HepG2 (cell line): ENCODE measurements around the gene GFAP. TPM values are rescaled to one million over a fixed set of nuclear protein-coding genes. Genes with fewer than 3 reads are reported as not detected.

Experiments used
- CCAR2 ChIP-seq: fragments of 200-400 bp; formaldehyde crosslinking; optimal IDR thresholded peaks from 2 replicates; pipeline ENCODE3; 2018; ENCODE audit warnings: low read depth, mild to moderate bottlenecking, low read length, moderate library complexity
- IRX3 ChIP-seq: sonication (generic); formaldehyde crosslinking; IDR thresholded peaks from 2 replicates; pipeline ENCODE4 v1.8.1; 2023; ENCODE audit warnings: mild to moderate bottlenecking, low read depth, missing genetic modification reagents, borderline replicate concordance
- JUNB ChIP-seq: sonication (generic); formaldehyde crosslinking; IDR thresholded peaks from 2 replicates; pipeline ENCODE4 v1.8.0; 2022; ENCODE audit warnings: missing genetic modification reagents, mild to moderate bottlenecking, borderline replicate concordance
- MAZ ChIP-seq, 2 experiments: sonication (generic) in 1 of 2; formaldehyde crosslinking in 1 of 2; IDR thresholded peaks; 2 replicates each; pipeline versions ENCODE4 v1.5.0 to v1.6.1; 2012 to 2020; ENCODE audit warnings: low read depth in 2 of 2, mild to moderate bottlenecking in 2 of 2, borderline replicate concordance in 1 of 2, improper control_type of control experiment in 1 of 2, low read length in 1 of 2, missing genetic modification reagents in 1 of 2, moderate library complexity in 1 of 2
- MEIS1 ChIP-seq: sonication (generic); formaldehyde crosslinking; IDR thresholded peaks from 2 replicates; pipeline ENCODE4 v1.9.0; 2021; ENCODE audit warnings: mild to moderate bottlenecking, missing genetic modification reagents, moderate library complexity, borderline replicate concordance
- RCOR2 ChIP-seq: IDR thresholded peaks from 2 replicates; pipeline ENCODE4 v1.6.1; 2016; ENCODE audit warnings: missing biosample characterization, missing genetic modification reagents
- STAG1 ChIP-seq: sonication (generic); formaldehyde crosslinking; IDR thresholded peaks from 2 replicates; pipeline ENCODE4 v1.4.0; 2020; ENCODE audit warnings: missing genetic modification reagents
- ZBTB44 ChIP-seq: sonication (generic); formaldehyde crosslinking; IDR thresholded peaks from 2 replicates; pipeline ENCODE4 v1.4.0; 2020; ENCODE audit warnings: missing genetic modification reagents
- ZEB1 ChIP-seq: IDR thresholded peaks from 2 replicates; pipeline ENCODE4 v1.6.1; 2012; ENCODE audit warnings: mild to moderate bottlenecking, low read depth, inconsistent platforms; ENCODE audit not compliant: insufficient replicate concordance
- ZNF10 ChIP-seq: sonication (generic); formaldehyde crosslinking; IDR thresholded peaks from 2 replicates; pipeline ENCODE4 v1.4.0; 2020; ENCODE audit warnings: mild to moderate bottlenecking, low read depth, missing genetic modification reagents, borderline replicate concordance
- ZNF225 ChIP-seq: sonication (generic); formaldehyde crosslinking; IDR thresholded peaks from 2 replicates; pipeline ENCODE4 v1.4.0; 2020; ENCODE audit warnings: mild to moderate bottlenecking, missing genetic modification reagents
- ZNF253 ChIP-seq: sonication (generic); formaldehyde crosslinking; IDR thresholded peaks from 2 replicates; pipeline ENCODE4 v1.8.0; 2022; ENCODE audit warnings: mild to moderate bottlenecking, missing genetic modification reagents, borderline replicate concordance
- ZNF431 ChIP-seq: sonication (generic); formaldehyde crosslinking; IDR thresholded peaks from 2 replicates; pipeline ENCODE4 v1.9.0; 2022; ENCODE audit warnings: missing genetic modification reagents, low read depth, mild to moderate bottlenecking, borderline replicate concordance
- ZNF670 ChIP-seq: sonication (generic); formaldehyde crosslinking; IDR thresholded peaks from 2 replicates; pipeline ENCODE4 v1.8.0; 2022; ENCODE audit warnings: mild to moderate bottlenecking, missing genetic modification reagents, borderline replicate concordance
- ZNF746 ChIP-seq: sonication (generic); formaldehyde crosslinking; IDR thresholded peaks from 2 replicates; pipeline ENCODE4 v1.8.0; 2022; ENCODE audit warnings: mild to moderate bottlenecking, missing genetic modification reagents
- polyA plus RNA-seq, 8 experiments: library from polyadenylated mRNA; depleted of rRNA in 3 of 8; stranded (reverse) in 7 of 8; unstranded in 1 of 8; fragments of >200 nt; fragmentation: Illumina TruSeq in 4 of 8; extraction: Trizol in 4 of 8; gene quantifications; 2 replicates each; pipeline versions ENCODE4 v1.2.1 to v1.2.3, GENCODE V29; 2011 to 2016; ENCODE audit warnings: low read depth in 4 of 8, missing spikeins in 1 of 8, mixed read lengths in 1 of 8; ENCODE audit not compliant: insufficient read depth in 1 of 8
- total RNA-seq, 5 experiments: library from RNA; depleted of rRNA; stranded (reverse); fragments of >200 nt; fragmentation: Illumina TruSeq; extraction: Trizol; gene quantifications; 2 replicates each; pipeline ENCODE4 v1.2.3, GENCODE V29; 2016; ENCODE audit warnings: low read depth in 1 of 5

Gene GFAP
- total and polyA plus RNA-seq, 2 of the 13 experiments (the other 11 are each of a cell fraction or from before 2014, with no cell fraction given) = 0.11 to 0.29 TPM

DNA sequence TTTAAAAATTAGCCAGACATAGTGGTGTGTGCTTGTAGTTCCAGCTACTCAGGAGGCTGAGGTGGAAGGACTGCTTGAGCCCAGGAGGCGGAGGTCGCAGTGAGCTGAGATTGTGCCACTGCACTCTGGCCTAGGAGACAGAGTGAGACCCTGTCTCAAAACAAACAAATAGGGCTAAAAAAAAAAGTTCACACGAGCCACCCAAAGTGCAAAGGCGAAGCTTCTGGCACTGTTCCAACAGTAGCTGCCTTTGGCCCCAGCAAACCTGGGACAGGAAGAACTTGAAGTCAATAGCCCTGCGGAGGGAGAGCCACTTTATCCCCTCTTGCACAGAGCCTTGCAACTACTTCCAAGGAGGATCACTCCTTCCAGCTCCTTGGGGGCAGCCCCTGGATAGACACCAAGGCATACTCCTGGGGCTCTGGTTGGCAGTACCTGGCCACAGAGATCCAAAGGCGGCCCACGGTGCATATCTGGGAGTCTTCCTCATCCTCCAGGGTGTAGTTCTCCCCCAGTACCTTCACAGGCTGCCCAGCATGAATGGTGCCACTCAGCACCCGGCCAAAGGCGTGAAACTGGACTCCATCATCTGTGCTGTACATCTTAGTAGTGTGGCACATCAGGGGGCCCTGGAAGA is 52.9 kb downstream of the GFAP start (continued):
- TF ChIP-seq ZBTB44 (CRISPR knock-in tag) = no peak
- no peak for TF ChIP-seq CCAR2
- peak; percentile 68; the same call in 1 of the 2 replicates for TF ChIP-seq MEIS1 (CRISPR knock-in tag)
- TF ChIP-seq ZNF225 (CRISPR knock-in tag) = 0 out of 2 replicates have a peak, but pooled peaks have one; percentile 53
- no peak for TF ChIP-seq MAZ (IDR thresholded peaks at IDR 0.05; ENCODE audit: borderline replicate concordance, low read depth, low read length)
- no peak for TF ChIP-seq MAZ (CRISPR knock-in tag; IDR thresholded peaks at IDR 0.05; ENCODE audit: low read depth)
- no peak for TF ChIP-seq ZEB1
- peak; percentile 63; the same call in 1 of the 2 replicates for TF ChIP-seq RCOR2 (CRISPR knock-in tag)
- no peak for TF ChIP-seq STAG1 (CRISPR knock-in tag)
- TF ChIP-seq ZNF746 (CRISPR knock-in tag) = peak; percentile 39; the same call in 1 of the 2 replicates
- TF ChIP-seq ZNF431 = peak; percentile 79; the same call in 1 of the 2 replicates
- TF ChIP-seq IRX3 (CRISPR knock-in tag) = 0 out of 2 replicates have a peak, but pooled peaks have one; percentile 25
- no peak; the same call in 1 of the 2 replicates for TF ChIP-seq ZNF670 (CRISPR knock-in tag)
- no peak for TF ChIP-seq ZNF253
- TF ChIP-seq ZNF10 (CRISPR knock-in tag) = no peak
- no peak for TF ChIP-seq JUNB (CRISPR knock-in tag)
